Brain pericyte (primary cell): ENCODE results near the gene PPP1R2B.
"Not testable (repeated sequence)": the region's sequence is repeated elsewhere in the genome, so short reads cannot be mapped to it uniquely, and the experiment has no call there.

Source experiments
- DNase-seq: peaks from one replicate; pipeline ENCODE4 v3.0.0-alpha.2; 2012; ENCODE audit warnings: low read depth, low spot score

The PPP1R2B gene

GRCh38 chr5:156850206-156850751 is at the start of gene PPP1R2B:
Gene PPP1R2B, plus strand, starts transcription at chr5:156850295. Its CDS starts 268 bp downstream, at chr5:156850563.
- DNase-seq: no peak

- no peak for DNase-seq
Measured at GRCh38 chr5:156800929-156801328, 49.2 kb upstream of the PPP1R2B start.

- no peak for DNase-seq
Measured at GRCh38 chr5:156802501-156802900, 47.6 kb upstream of the PPP1R2B start.

- no peak for DNase-seq
Measured at GRCh38 chr5:156803404-156803803, 46.7 kb upstream of the PPP1R2B start.

- DNase-seq: no peak
Measured at GRCh38 chr5:156812959-156813358, 37.1 kb upstream of the PPP1R2B start.

GRCh38 chr5:156815988-156816599 is 34.0 kb upstream of the PPP1R2B start:
- DNase-seq: no peak

GRCh38 chr5:156819537-156819936 is 30.6 kb upstream of the PPP1R2B start:
- no peak for DNase-seq

- DNase-seq: no peak
Measured at GRCh38 chr5:156819967-156820581, 30.0 kb upstream of the PPP1R2B start.

- DNase-seq: no peak
Measured at GRCh38 chr5:156824241-156824640, 25.9 kb upstream of the PPP1R2B start.

GRCh38 chr5:156824800-156825199 is 25.3 kb upstream of the PPP1R2B start:
- no peak for DNase-seq

- DNase-seq: no peak
Measured at GRCh38 chr5:156825688-156826087, 24.4 kb upstream of the PPP1R2B start.

GRCh38 chr5:156826150-156826549 is 23.9 kb upstream of the PPP1R2B start:
- DNase-seq: no peak

GRCh38 chr5:156834916-156835315 is 15.2 kb upstream of the PPP1R2B start:
- DNase-seq: no peak

- DNase-seq: no peak
Measured at GRCh38 chr5:156835905-156836304, 14.2 kb upstream of the PPP1R2B start.

GRCh38 chr5:156836846-156837245 is 13.2 kb upstream of the PPP1R2B start:
- DNase-seq: no peak

- DNase-seq: no peak
Measured at GRCh38 chr5:156838961-156839360, 11.1 kb upstream of the PPP1R2B start.

GRCh38 chr5:156841737-156842136 is 8.4 kb upstream of the PPP1R2B start:
- DNase-seq: no peak

- DNase-seq: no peak
Measured at GRCh38 chr5:156846914-156847313, 3.2 kb upstream of the PPP1R2B start.

- DNase-seq: not testable (repeated sequence)
Measured at GRCh38 chr5:156848447-156848846, 1.6 kb upstream of the PPP1R2B start.

- DNase-seq: no peak
Measured at GRCh38 chr5:156851880-156852279, 1.8 kb downstream of the PPP1R2B start.

GRCh38 chr5:156853055-156853454 is 3.0 kb downstream of the PPP1R2B start:
- DNase-seq: not testable (repeated sequence)

- DNase-seq: no peak
Measured at GRCh38 chr5:156865427-156865826, 15.3 kb downstream of the PPP1R2B start.

- no peak for DNase-seq
Measured at GRCh38 chr5:156870498-156870839, 20.4 kb downstream of the PPP1R2B start.
